IPS-18c (cell line): ENCODE data around the gene GDE1.
"Not testable (repeated sequence)": the region's sequence is repeated elsewhere in the genome, so short reads cannot be mapped to it uniquely, and the experiment has no call there.

Experiments used
- H3K4me3 ChIP-seq: 2 replicates; pipeline ENCODE4 v1.7.0; 2013; ENCODE audit warnings: low read depth, mild to moderate bottlenecking, low read length, moderate library complexity; ENCODE audit not compliant: insufficient read depth
- H3K9me3 ChIP-seq: one replicate; pipeline ENCODE4 v1.6.1; 2013; ENCODE audit warnings: mild to moderate bottlenecking, low read length, moderate library complexity; ENCODE audit not compliant: control insufficient read depth, insufficient read depth

The GDE1 gene

GRCh38 chr16:19521471-19522396 is at the start of gene GDE1:
GDE1 (minus strand) TSS chr16:19522098; CDS start chr16:19521964, 134 bp downstream.
- Histone ChIP-seq H3K4me3 (peak within 1 kb of the TSS; percentile 91), H3K9me3 (no peaks in the 10 kb centered on the region)

GRCh38 chr16:19567560-19567959 is 45.7 kb upstream of the GDE1 start:
- H3K9me3 ChIP-seq: no peaks in the 10 kb centered on the region
- no peak overlapping the region for H3K4me3 ChIP-seq

- Histone ChIP-seq H3K4me3 (no peak overlapping the region), H3K9me3 (no peaks in the 10 kb centered on the region)
Observed at GRCh38 chr16:19566362-19566761, 44.5 kb upstream of the GDE1 start.

- Histone ChIP-seq H3K9me3 (no peaks in the 10 kb centered on the region), H3K4me3 (no peak overlapping the region)
Observed at GRCh38 chr16:19563377-19563776, 41.5 kb upstream of the GDE1 start.

GRCh38 chr16:19560078-19560477 is 38.2 kb upstream of the GDE1 start:
- H3K9me3 ChIP-seq: no peaks in the 10 kb centered on the region

GRCh38 chr16:19559242-19559910 is 37.5 kb upstream of the GDE1 start:
- H3K9me3 ChIP-seq: no peaks in the 10 kb centered on the region
- H3K4me3 ChIP-seq: no peak overlapping the region

More at GRCh38 chr16:19560078-19560477, 38.2 kb upstream of the GDE1 start:
- H3K4me3 ChIP-seq: no peak overlapping the region

GRCh38 chr16:19555938-19556771 is 34.3 kb upstream of the GDE1 start:
- peak overlapping the region; percentile 99 for H3K4me3 ChIP-seq
- no peaks in the 10 kb centered on the region for H3K9me3 ChIP-seq

GRCh38 chr16:19555186-19555937 is 33.5 kb upstream of the GDE1 start, which contains the start of gene VPS35L:
VPS35L (plus strand) TSS chr16:19555703; CDS start chr16:19555730, 27 bp downstream.
- Histone ChIP-seq H3K4me3 (peak within 1 kb of the TSS; percentile 99), H3K9me3 (no peaks in the 10 kb centered on the region)

- H3K4me3 ChIP-seq: no peak overlapping the region
- no peaks in the 10 kb centered on the region for H3K9me3 ChIP-seq
Observed at GRCh38 chr16:19549673-19550072, 27.8 kb upstream of the GDE1 start.

- H3K9me3 ChIP-seq: no peaks in the 10 kb centered on the region
- no peak overlapping the region for H3K4me3 ChIP-seq
Observed at GRCh38 chr16:19548144-19548543, 26.2 kb upstream of the GDE1 start.

GRCh38 chr16:19543278-19543996 is 21.5 kb upstream of the GDE1 start:
- H3K4me3 ChIP-seq, H3K9me3 ChIP-seq: not testable (repeated sequence)

- H3K9me3 ChIP-seq: no peaks in the 10 kb centered on the region
Observed at GRCh38 chr16:19542138-19542821, 20.4 kb upstream of the GDE1 start.

GRCh38 chr16:19540241-19540970 is 18.5 kb upstream of the GDE1 start:
- no peak overlapping the region for H3K4me3 ChIP-seq

More at GRCh38 chr16:19542138-19542821, 20.4 kb upstream of the GDE1 start:
- no peak overlapping the region for H3K4me3 ChIP-seq

GRCh38 chr16:19532601-19533000 is 10.7 kb upstream of the GDE1 start:
- Histone ChIP-seq H3K4me3 (no peak overlapping the region), H3K9me3 (peaks cover 2% of the 10 kb centered on the region)

More at GRCh38 chr16:19540241-19540970, 18.5 kb upstream of the GDE1 start:
- peaks cover 2% of the 10 kb centered on the region for H3K9me3 ChIP-seq

GRCh38 chr16:19528666-19529065 is 6.8 kb upstream of the GDE1 start:
- Histone ChIP-seq H3K4me3 (no peak overlapping the region), H3K9me3 (no peaks in the 10 kb centered on the region)
